ENCODE results near the gene QPCT.

QPCT gene

DNA sequence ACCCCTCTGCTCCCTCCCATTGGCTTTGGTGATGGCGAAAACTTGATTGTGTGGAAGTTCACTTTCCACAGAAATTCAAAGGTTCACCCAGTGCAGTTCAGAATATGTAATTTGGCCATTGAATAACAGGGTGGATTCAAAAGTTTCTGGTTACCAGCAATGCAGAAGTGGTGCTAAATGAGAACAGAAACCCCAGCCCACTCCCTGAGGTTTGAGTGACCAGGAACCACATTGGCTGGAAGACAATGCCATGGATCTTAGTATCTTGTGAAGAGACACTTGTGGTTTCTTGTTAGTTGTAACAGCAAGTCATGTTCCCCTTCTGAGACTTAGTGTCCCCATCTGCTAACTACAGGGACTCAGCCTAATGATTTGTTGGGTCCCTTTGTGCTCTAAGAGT, 49.8 kb downstream of the QPCT start:
- H3K27ac ChIP-seq: no peak overlapping the region
- TF ChIP-seq CTCF (conservative IDR thresholded peaks at IDR 0.05) (no peak), ZFX (IDR thresholded peaks at IDR 0.05) (no peak)

- H3K27ac ChIP-seq: no peak overlapping the region
- TF ChIP-seq CTCF (conservative IDR thresholded peaks at IDR 0.05): no peak
- no peak for TF ChIP-seq ZFX (IDR thresholded peaks at IDR 0.05)
Observed at GRCh38 chr2:37394796-37395555, 50.5 kb downstream of the QPCT start.

DNA sequence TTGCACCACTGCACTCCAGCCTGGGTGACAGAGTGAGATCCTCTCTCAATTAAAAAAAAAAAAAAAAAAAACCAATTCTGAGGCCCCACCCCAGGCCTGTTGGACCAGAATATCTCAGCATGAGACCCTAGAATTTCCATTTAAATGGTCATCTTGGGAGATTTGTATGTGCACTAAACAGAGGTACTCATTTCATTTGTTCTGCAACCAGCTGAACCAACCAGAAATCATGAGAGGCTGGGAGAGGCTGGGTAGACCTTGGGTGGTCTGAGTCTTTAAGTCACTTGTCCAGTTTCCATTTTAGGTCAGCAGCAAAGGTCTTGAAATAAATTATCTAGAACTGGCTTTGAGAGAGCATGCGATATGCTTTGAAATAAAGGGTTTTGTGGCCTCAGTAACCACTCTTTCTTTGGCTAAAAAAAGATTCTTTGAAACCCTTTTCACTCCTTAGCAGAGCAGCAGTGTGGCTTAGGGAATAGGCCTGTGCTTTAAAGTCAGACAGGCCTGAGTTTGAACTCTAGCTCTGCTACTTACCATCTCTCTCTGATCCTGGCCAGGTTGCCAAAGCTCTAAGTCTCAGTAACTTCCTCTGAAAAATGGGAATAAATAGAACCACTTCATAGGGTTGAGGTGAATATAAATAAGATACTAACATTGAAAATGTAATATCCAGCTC, 52.6 kb downstream of the QPCT start:
- no peak overlapping the region for H3K27ac ChIP-seq
- TF ChIP-seq CTCF (conservative IDR thresholded peaks at IDR 0.05) (no peak), ZFX (IDR thresholded peaks at IDR 0.05) (no peak)

DNA sequence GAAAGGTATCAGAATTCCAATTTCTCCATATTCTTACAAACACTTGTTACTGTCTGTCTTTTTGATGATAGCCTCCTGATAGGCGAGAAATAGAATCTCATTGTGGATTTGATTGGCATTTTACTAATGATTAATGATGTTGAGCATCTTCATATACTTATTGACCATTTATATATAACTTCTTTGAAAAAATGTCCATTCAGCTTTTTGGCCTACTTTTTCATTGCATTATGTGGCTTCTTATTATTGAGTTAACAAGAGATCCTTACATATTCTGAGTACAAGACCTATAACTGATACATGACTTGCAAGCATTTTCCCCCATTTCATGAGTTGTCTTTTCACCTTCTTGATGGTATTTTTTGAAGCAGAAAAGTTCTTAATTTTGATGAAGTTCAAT, 54.6 kb downstream of the QPCT start:
- H3K27ac ChIP-seq: no peak overlapping the region
- no peak for TF ChIP-seq ZFX (IDR thresholded peaks at IDR 0.05)
- no peak for TF ChIP-seq CTCF (conservative IDR thresholded peaks at IDR 0.05)

DNA sequence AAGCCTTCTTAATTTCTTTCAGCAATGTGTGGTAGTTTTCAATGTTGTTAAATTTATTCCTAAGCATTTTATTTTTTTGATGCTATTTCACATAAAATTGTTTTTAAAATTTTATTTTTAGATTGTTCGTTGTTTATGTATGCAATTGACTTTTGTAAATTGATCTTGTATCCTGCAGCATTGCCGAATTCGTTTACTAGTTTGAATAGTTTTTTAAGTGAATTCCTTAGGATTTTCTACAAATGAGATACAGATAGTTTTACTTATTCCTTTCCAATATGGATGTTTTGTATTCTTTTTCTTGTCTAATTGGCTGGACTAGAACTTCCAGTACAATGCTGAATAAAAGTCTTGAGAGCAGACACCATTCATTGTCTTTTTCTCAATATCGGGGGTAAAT, 55.6 kb downstream of the QPCT start:
- no peak overlapping the region for H3K27ac ChIP-seq
- no peak for TF ChIP-seq ZFX (IDR thresholded peaks at IDR 0.05)
- no peak for TF ChIP-seq CTCF (conservative IDR thresholded peaks at IDR 0.05)

GRCh38 chr2:37402636-37403035, 58.2 kb downstream of the QPCT start:
- TF ChIP-seq ZFX (IDR thresholded peaks at IDR 0.05): no peak
- TF ChIP-seq CTCF (conservative IDR thresholded peaks at IDR 0.05): no peak
- H3K27ac ChIP-seq: no peak overlapping the region

GRCh38 chr2:37405781-37406180, 61.4 kb downstream of the QPCT start:
- TF ChIP-seq CTCF (conservative IDR thresholded peaks at IDR 0.05): no peak
- TF ChIP-seq ZFX (IDR thresholded peaks at IDR 0.05): no peak

More at GRCh38 chr2:37405781-37406180, 61.4 kb downstream of the QPCT start:
- H3K27ac ChIP-seq: no peak overlapping the region

Measured in C4-2B (cell line).